ENCODE results near the gene KMT5C.

The KMT5C gene

GRCh38 chr19:55348317-55349034 is 8.8 kb downstream of the KMT5C start:
- no peak for DNase-seq

DNA sequence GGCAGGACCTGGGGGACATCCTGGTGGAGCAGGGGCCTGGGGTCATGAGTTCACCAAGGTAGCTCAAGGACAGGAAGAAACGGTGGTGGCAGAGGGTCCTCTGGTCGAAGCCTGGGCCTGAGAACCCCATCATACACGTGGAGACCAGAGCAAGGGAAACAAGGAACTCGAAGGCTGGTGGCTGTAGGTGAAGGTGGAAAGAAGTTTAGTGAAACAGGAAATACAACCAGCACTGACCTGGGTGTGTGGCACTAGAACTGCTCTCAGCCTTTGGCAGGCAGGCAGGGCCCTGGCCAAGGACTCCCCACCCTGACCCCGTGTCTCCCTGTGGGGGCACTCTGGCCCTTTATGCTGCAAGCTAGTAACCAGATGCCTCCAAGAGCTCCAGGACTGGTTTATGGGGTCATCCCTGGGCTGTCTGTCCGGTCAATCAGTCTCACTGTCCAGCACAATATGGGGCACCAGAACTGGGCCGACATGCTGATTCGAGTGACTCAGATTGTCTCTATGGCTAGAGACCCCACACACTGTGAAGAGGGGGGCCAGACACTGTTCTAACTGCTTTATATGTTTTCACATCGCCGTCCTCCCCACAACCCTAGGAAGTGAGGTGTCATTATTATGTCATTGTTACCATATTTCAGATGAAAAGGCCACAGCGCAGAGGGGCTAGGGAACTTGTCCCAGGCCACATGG is 11.1 kb downstream of the KMT5C start:
- no peak for DNase-seq

GRCh38 chr19:55352040-55352439 is 12.4 kb downstream of the KMT5C start:
- DNase-seq, result no peak

- no peak for DNase-seq
Measured at GRCh38 chr19:55352549-55353145, 13.0 kb downstream of the KMT5C start.

DNA sequence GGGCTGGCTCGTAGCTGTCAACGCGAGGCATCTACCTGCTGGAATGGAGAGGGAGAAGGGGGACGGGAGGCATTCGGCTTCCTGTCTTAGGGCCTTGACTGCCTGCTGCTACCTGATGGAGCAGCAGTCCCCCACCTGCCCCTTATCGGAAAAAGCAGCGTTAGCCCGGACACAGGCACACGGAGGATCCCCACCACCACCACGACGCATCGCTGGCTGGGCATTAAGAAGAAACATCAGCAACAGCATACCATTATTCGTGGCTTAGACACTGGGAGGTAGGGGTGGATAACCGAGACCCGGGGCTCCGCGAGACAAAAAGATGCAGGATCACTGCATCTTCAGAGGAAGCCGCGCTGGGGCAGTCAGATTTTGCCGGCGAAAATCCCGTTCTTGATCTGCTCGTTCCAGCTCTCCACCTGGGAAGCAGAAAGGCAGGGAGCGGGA is 13.7 kb downstream of the KMT5C start:
- DNase-seq, result no peak

GRCh38 chr19:55353803-55354697 is 14.4 kb downstream of the KMT5C start:
- DNase-seq, result peak; percentile 36

- DNase-seq, result no peak
Measured at GRCh38 chr19:55354698-55355212, 15.1 kb downstream of the KMT5C start, which contains the start of gene COX6B2. Gene COX6B2 (minus strand): TSS chr19:55354719. CDS start chr19:55354521, 198 bp downstream.

DNA sequence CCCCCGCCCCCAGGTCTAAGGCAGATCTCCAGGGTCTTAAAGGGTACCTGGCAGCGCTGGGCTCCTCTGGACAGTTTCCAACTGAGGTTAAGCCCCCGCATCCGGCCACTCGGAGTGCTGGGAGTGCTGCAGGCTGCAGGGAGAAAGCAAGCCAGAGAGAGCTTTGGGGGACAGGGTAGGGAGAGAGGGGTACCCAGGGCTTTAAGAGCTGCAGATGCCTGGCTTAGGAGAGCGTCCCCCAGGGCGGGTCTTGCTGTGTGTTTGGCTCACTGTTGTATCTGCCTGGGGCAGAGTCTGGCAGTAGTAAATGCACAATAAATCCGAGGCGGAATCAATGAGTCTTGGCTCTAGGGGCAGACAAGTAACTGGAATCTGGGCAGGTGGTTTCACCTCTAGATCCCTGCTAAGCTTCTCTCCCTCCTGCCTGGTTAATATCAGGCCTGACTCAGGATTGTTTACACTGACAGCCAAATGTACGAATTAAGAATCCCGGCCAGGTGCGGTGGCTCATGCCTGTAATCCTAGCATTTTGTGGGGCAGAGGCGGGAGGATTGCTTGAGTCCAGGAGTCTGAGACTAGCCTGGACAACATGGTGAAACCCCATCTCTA is 15.6 kb downstream of the KMT5C start:
- DNase-seq, result no peak

DNA sequence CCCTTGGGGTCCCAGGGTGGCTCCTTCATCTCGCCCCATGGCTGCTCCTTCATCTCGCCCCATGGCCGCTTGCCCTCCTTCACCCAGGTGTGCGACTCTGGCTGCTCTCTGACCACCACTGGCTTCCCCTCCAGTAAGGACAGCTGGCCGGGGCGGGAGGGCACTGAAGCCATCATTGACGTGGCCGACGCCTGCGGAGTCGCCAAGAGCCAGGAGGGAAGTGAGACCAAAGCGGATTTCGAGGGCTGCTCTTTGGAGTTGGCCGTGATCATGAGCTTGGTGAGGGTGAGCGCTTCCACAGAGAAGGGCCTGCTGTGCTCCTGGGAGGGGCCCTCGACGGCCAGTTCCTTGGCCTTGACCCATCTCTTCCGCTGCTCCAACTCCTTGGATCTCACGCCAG is 18.8 kb downstream of the KMT5C start:
- no peak for DNase-seq

DNA sequence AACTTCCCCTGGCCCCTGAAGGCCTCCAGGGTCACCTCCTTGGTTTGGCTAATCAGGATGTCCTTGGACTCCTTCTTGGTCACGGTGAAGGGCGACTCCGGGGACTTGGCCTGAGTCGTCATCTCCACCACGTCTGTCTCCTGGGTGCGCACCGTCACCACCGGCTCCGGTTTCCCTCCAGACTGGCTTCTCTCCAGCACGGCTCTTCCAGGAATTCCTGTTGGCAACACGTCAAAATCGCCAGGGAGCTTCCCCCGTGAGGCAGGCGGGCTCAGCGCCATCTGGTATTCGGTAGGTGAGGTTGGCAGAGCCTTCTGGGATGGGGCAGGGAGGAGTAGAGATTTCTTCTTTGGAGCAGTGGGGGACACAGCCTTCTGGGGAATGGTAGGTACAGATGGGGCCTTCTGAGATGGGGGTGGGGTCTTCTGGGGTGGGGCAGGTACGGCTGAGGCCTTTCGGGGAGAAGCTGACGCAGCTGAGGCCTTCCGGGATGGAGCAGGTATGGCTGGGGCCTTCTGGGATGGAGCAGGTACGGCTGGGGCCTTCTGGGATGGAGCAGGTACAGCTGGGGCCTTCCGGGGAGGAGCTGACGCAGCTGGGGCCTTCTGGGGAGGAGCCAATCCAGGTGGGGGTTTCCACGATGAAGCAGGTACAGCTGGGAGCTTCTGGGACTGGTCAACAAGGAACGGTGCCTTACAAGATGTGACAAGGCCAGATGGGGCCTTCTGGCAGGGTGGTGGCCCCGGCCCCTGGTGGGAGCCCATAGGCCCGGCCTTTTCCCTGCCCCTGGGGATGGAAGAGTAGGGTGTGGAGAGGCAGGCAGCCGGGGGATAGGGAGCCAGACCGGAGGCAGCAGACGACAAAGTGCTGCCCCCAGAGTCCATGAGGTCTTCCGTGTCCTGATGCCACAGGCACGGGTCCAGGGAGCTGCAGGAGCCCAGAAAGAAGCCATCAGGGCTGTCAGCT is 19.6 kb downstream of the KMT5C start:
- no peak for DNase-seq

DNA sequence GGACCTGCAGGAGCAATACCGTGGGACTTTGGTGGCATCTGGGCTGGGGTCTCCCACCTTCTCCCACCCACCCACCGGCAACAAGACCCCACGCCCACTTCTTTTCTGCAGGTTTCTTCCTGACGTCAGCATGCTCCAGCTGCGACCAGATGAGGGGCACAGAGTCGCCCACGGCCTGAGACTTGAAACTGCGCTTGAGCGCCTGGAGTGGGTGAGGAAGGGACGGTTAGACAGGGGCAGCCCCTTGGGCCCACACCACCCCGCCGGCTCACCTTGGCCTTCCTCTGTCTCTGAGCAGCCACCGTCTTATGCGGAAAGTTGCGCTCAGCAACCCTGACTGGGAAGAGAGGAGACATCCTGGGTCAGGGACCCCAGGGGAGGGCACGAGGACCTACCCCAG is 21.2 kb downstream of the KMT5C start:
- DNase-seq, result no peak

GRCh38 chr19:55362174-55362989 is 22.7 kb downstream of the KMT5C start:
- DNase-seq, result no peak

- no peak for DNase-seq
Measured at GRCh38 chr19:55362990-55363716, 23.5 kb downstream of the KMT5C start, which contains the start of gene GARIN5B. Gene GARIN5B (minus strand): TSS chr19:55363260. CDS start chr19:55363066, 194 bp downstream.

DNA sequence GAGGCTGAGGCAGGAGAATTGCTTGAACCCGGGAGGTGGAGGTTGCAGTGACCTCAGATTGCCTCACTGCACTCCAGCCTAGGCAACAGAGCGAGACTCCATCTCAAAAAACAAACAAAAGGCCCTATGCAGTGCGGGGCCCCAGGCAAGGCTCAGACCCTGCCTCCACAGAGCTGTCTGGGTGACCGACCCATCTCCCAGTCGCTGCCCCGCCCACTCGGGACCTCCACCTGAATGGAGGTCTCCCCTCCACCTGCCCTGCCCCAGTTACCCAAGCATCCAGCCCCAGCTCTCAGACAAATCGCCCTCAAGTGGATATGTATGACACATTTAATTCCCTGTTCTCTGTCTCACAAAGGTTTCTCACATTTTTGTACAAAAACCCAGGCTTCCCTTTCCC is 25.6 kb downstream of the KMT5C start:
- DNase-seq, result no peak

GRCh38 chr19:55365964-55366363 is 26.3 kb downstream of the KMT5C start:
- no peak for DNase-seq

DNA sequence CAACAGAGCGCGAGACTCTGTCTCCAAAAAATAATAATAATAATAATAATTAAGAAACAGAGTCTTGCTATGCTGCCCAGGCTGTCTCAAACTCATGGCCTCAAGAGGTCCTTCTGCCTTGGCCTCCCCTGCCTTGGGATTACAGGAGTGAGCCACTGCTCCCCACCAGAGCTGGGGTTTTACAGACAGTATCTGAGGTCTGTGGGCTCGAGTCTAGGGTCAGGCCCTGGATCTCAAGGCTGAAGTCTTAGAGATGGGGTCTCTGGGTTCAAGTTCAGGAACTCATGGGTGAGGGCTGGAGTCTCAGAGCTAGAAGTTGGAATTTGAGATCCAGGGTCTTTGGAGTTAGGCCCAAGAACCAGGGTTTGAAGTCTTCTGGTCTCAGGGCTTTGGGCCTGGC is 27.1 kb downstream of the KMT5C start:
- DNase-seq, result no peak

DNA sequence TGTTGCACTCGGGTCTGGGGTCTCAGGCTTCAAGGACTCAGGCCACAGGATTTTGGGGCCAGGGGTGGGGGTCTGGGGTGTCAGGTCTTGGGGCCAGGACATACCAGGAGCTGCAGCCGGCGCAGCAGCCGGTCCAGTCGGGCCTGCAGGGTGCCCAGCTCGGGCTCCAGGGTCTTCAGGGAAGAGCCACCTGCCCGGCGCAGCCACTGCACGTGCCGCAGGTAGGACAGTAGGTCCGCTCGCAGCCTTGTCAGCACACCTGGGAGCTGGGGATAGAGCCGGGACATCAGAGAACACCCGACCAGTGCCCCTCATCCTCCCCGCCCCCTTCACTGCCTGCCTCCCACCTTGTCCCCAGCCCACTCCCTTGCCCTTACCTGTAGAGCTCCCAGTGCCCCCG is 28.4 kb downstream of the KMT5C start:
- no peak for DNase-seq

GRCh38 chr19:55368701-55369563 is 29.3 kb downstream of the KMT5C start:
- DNase-seq, result no peak

Measured in central memory CD4-positive, alpha-beta T cell (primary cell).